Astrocyte (in vitro differentiated cells and primary cell): ENCODE measurements around the gene UBP1. TPM values are rescaled to one million over a fixed set of nuclear protein-coding genes. Genes with fewer than 3 reads are reported as not detected.

Experiments used
- DNase-seq: peaks from one replicate; pipeline ENCODE4 v3.0.0-alpha.2; 2010; ENCODE audit warnings: low read depth
- FAIRE-seq: peaks from 2 replicates; lab custom pipeline; 2011; peaks lifted over from hg19 to GRCh38; lab: Jason Lieb, UNC
- H2AFZ ChIP-seq: 2 replicates; pipeline ENCODE4 v1.6.0; 2012; ENCODE audit warnings: low read depth, low read length, inconsistent platforms
- H3K27ac ChIP-seq: 2 replicates; pipeline ENCODE4 v1.5.1; 2011; ENCODE audit warnings: low read depth, low read length, inconsistent platforms
- H3K27me3 ChIP-seq: 2 replicates; pipeline ENCODE4 v1.6.0; 2011; ENCODE audit warnings: low read length, inconsistent platforms; ENCODE audit not compliant: insufficient read depth
- H3K36me3 ChIP-seq: 2 replicates; pipeline ENCODE4 v1.5.1; 2011; ENCODE audit warnings: low read length, inconsistent platforms; ENCODE audit not compliant: insufficient read depth
- H3K4me1 ChIP-seq: 2 replicates; pipeline ENCODE4 v1.5.1; 2011; ENCODE audit warnings: low read length, inconsistent platforms; ENCODE audit not compliant: insufficient read depth
- H3K4me2 ChIP-seq: 2 replicates; pipeline ENCODE4 v1.6.0; 2012; ENCODE audit warnings: low read length, inconsistent platforms
- H3K4me3 ChIP-seq: 2 replicates; pipeline ENCODE4 v1.5.1; 2011; ENCODE audit warnings: low read depth, mild to moderate bottlenecking, low read length, inconsistent platforms; ENCODE audit not compliant: insufficient read depth
- H3K79me2 ChIP-seq: 2 replicates; pipeline ENCODE4 v1.6.0; 2012; ENCODE audit warnings: mild to moderate bottlenecking, low read length, inconsistent platforms; ENCODE audit not compliant: insufficient read depth
- H3K9ac ChIP-seq: 2 replicates; pipeline ENCODE4 v1.6.0; 2012; ENCODE audit warnings: mild to moderate bottlenecking, low read length, inconsistent platforms
- H3K9me3 ChIP-seq: 2 replicates; pipeline ENCODE4 v1.5.1; 2012; ENCODE audit warnings: low read depth, mild to moderate bottlenecking, low read length, inconsistent platforms; ENCODE audit not compliant: insufficient read depth
- H4K20me1 ChIP-seq: 2 replicates; pipeline ENCODE4 v1.6.0; 2012; ENCODE audit warnings: low read length, inconsistent platforms; ENCODE audit not compliant: insufficient read depth
- H3K27ac Mint-ChIP-seq: one replicate; pipeline ENCODE4 v1.8.0; 2021; ENCODE audit warnings: mild to moderate bottlenecking, mixed read lengths; ENCODE audit not compliant: unreplicated experiment
- H3K27me3 Mint-ChIP-seq: one replicate; pipeline ENCODE4 v1.8.0; 2021; ENCODE audit warnings: low read depth, mixed read lengths; ENCODE audit not compliant: unreplicated experiment
- H3K36me3 Mint-ChIP-seq: one replicate; pipeline ENCODE4 v1.8.0; 2021; ENCODE audit warnings: low read depth, mixed read lengths; ENCODE audit not compliant: unreplicated experiment
- H3K4me1 Mint-ChIP-seq: one replicate; pipeline ENCODE4 v1.8.0; 2021; ENCODE audit warnings: low read depth, mixed read lengths; ENCODE audit not compliant: unreplicated experiment
- H3K4me3 Mint-ChIP-seq: one replicate; pipeline ENCODE4 v1.8.0; 2021; ENCODE audit warnings: mild to moderate bottlenecking, moderate library complexity, mixed read lengths; ENCODE audit not compliant: unreplicated experiment
- H3K9me3 Mint-ChIP-seq: one replicate; pipeline ENCODE4 v1.8.0; 2021; ENCODE audit warnings: mild to moderate bottlenecking, mixed read lengths; ENCODE audit not compliant: unreplicated experiment
- EZH2 ChIP-seq: IDR thresholded peaks from 2 replicates; pipeline ENCODE4 v1.6.1; 2012; ENCODE audit warnings: mild to moderate bottlenecking, low read length, inconsistent platforms; ENCODE audit not compliant: insufficient read depth
- total RNA-seq: library from RNA; stranded (reverse); gene quantifications from 2 replicates; pipeline ENCODE4 v1.2.1, GENCODE V29; 2021
- TF ChIP-seq, protein P1 (sequence below): IDR thresholded peaks from 2 replicates; pipeline ENCODE4 v1.5.1; 2011; ENCODE audit warnings: low read depth, mild to moderate bottlenecking, inconsistent platforms, low read length, moderate library complexity; ENCODE audit not compliant: insufficient read depth

UBP1 gene
- total RNA-seq, 1 donor from 2014 or later: 79.3 TPM

DNA sequence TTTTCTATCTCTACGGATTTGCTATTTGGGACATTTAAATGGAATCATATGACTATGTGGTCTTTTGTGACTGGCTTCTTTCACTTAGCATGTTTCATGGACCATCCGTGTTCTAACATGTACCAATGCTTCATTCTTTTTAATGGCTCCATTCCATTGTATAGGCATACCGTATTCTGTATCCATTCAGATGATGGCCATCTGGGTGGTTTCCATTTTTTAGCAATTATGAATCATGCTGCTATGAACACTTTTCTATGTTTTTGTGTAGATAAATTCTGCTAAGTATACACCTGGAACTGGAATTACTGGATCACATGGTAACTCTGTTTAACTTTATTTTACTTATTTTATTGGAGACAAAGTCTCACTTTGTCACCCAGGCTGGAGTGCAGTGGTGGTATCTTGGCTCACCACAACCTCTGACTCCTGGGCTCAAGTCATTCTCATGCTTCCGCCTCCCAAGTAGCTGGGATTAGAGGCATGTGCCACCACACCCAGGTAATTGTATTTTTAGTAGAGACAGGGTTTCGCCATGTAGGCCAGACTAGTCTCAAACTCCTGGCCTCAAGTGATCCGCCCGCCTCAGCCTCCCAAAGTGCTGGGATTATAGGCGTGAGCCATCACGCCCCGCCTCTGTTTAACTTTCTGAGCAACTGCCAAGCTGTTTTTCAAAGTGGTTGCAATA, 13.4 kb downstream of the UBP1 start:
- H3K79me2 ChIP-seq: peaks cover 95% of the 10 kb centered on the region
- peaks cover 63% of the 10 kb centered on the region for H3K4me1 Mint-ChIP-seq
- H2AFZ ChIP-seq: no peak overlapping the region
- H3K36me3 Mint-ChIP-seq: peaks cover 9% of the 10 kb centered on the region
- no peak for TF ChIP-seq EZH2
- TF ChIP-seq, protein P1, sequence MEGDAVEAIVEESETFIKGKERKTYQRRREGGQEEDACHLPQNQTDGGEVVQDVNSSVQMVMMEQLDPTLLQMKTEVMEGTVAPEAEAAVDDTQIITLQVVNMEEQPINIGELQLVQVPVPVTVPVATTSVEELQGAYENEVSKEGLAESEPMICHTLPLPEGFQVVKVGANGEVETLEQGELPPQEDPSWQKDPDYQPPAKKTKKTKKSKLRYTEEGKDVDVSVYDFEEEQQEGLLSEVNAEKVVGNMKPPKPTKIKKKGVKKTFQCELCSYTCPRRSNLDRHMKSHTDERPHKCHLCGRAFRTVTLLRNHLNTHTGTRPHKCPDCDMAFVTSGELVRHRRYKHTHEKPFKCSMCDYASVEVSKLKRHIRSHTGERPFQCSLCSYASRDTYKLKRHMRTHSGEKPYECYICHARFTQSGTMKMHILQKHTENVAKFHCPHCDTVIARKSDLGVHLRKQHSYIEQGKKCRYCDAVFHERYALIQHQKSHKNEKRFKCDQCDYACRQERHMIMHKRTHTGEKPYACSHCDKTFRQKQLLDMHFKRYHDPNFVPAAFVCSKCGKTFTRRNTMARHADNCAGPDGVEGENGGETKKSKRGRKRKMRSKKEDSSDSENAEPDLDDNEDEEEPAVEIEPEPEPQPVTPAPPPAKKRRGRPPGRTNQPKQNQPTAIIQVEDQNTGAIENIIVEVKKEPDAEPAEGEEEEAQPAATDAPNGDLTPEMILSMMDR: no peak
- no peak for FAIRE-seq
- H3K4me1 ChIP-seq: peaks cover 9% of the 10 kb centered on the region
- H3K9me3 ChIP-seq: no peaks in the 10 kb centered on the region
- H4K20me1 ChIP-seq: peaks cover 89% of the 10 kb centered on the region
- H3K27me3 Mint-ChIP-seq: no peaks in the 10 kb centered on the region
- no peak for DNase-seq
- H3K9ac ChIP-seq: no peak overlapping the region
- no peak overlapping the region for H3K27ac Mint-ChIP-seq
- H3K4me3 ChIP-seq: no peak overlapping the region
- no peaks in the 10 kb centered on the region for H3K9me3 Mint-ChIP-seq
- no peak overlapping the region for H3K4me3 Mint-ChIP-seq
- H3K4me2 ChIP-seq: no peak overlapping the region
- no peaks in the 10 kb centered on the region for H3K27me3 ChIP-seq
- no peak overlapping the region for H3K27ac ChIP-seq
- peaks cover 4% of the 10 kb centered on the region for H3K36me3 ChIP-seq

DNA sequence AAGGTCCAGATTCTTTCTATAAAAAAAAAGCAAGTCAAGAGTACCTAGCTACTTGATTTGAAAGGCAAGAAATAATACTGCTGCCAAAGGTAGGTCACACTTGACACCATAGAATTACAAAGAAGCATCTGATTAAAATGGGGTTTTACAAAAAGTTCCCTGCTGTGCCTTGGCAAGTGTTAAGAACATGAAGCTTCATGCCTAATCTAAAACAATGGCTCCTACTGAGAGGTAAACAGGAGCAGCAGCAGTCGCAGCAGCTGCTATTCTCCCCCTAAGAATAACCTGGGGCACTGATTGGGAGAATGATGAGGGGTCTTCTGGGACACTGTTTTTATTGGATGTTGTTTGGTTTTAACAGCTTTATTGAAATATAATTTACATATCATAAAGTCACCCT, 14.1 kb downstream of the UBP1 start:
- no peaks in the 10 kb centered on the region for H3K27me3 ChIP-seq
- H3K36me3 ChIP-seq: peaks cover 4% of the 10 kb centered on the region
- H3K79me2 ChIP-seq: peaks cover 95% of the 10 kb centered on the region
- H4K20me1 ChIP-seq: peaks cover 89% of the 10 kb centered on the region
- DNase-seq (no peak), FAIRE-seq (no peak)
- Mint-ChIP-seq H3K27ac (no peak overlapping the region), H3K4me3 (no peak overlapping the region), H3K9me3 (no peaks in the 10 kb centered on the region), H3K4me1 (peaks cover 59% of the 10 kb centered on the region), H3K36me3 (peaks cover 15% of the 10 kb centered on the region), H3K27me3 (no peaks in the 10 kb centered on the region)
- no peak for TF ChIP-seq EZH2
- TF ChIP-seq, protein P1: no peak
- H3K4me2 ChIP-seq: no peak overlapping the region
- H2AFZ ChIP-seq: no peak overlapping the region
- H3K4me3 ChIP-seq: no peak overlapping the region
- peaks cover 9% of the 10 kb centered on the region for H3K4me1 ChIP-seq
- H3K9me3 ChIP-seq: no peaks in the 10 kb centered on the region
- H3K27ac ChIP-seq: no peak overlapping the region
- H3K9ac ChIP-seq: no peak overlapping the region

DNA sequence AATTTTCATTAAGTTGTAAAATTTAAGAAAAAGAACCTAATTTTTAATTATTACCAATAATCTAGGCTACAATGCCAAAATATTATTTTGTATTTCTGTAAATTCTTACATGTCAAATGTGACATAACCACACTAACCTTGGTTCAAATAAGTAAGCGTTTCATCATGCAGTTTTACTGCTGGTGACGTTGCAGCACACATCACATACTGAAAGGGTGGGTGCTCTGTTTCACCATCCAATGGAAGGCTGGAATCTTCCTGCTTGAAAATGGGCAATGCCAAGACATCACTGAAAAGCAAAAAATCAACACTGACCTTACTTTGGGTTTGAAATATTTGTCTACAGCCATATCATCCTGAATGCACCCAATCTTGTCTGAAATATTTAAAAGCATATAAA, 14.8 kb downstream of the UBP1 start:
- DNase-seq (no peak), FAIRE-seq (no peak)
- no peak overlapping the region for H3K4me2 ChIP-seq
- H3K79me2 ChIP-seq: peaks cover 95% of the 10 kb centered on the region
- H3K9ac ChIP-seq: no peak overlapping the region
- no peak for TF ChIP-seq EZH2
- TF ChIP-seq, protein P1: no peak
- H3K27me3 Mint-ChIP-seq: no peaks in the 10 kb centered on the region
- no peaks in the 10 kb centered on the region for H3K9me3 Mint-ChIP-seq
- H3K4me1 Mint-ChIP-seq: peaks cover 53% of the 10 kb centered on the region
- H3K27ac Mint-ChIP-seq: no peak overlapping the region
- H3K4me3 Mint-ChIP-seq: no peak overlapping the region
- peaks cover 89% of the 10 kb centered on the region for H4K20me1 ChIP-seq
- H3K36me3 Mint-ChIP-seq: peaks cover 16% of the 10 kb centered on the region
- H3K36me3 ChIP-seq: peaks cover 4% of the 10 kb centered on the region
- H3K9me3 ChIP-seq: no peaks in the 10 kb centered on the region
- H3K27ac ChIP-seq: no peak overlapping the region
- no peaks in the 10 kb centered on the region for H3K27me3 ChIP-seq
- H2AFZ ChIP-seq: no peak overlapping the region
- H3K4me1 ChIP-seq: peaks cover 9% of the 10 kb centered on the region
- no peak overlapping the region for H3K4me3 ChIP-seq
